DND-41 (cell line): Measurements from ENCODE around the gene ZC3H18.

ENCODE experiments used
- ATAC-seq: fragments of 200-7000 bp; cut with Tn5 transposase; 3 replicates; pipeline ENCODE4 v1.9.1; 2021; ENCODE audit warnings: low read depth; ENCODE audit not compliant: insufficient read depth
- DNase-seq: peaks from one replicate; pipeline ENCODE4 v3.0.0-alpha.2; 2020
- H2AFZ ChIP-seq: 2 replicates; pipeline ENCODE4 v1.6.0; 2012; ENCODE audit warnings: low read depth, low read length
- H3K27ac ChIP-seq: 2 replicates; pipeline ENCODE4 v1.5.1; 2012; ENCODE audit warnings: low read length, inconsistent platforms
- H3K27me3 ChIP-seq: fragments of 200-600 bp; sonication (generic); 2 replicates; pipeline ENCODE4 v1.6.0; 2012; ENCODE audit warnings: low read length, mild to moderate bottlenecking, inconsistent platforms; ENCODE audit not compliant: insufficient read depth, poor library complexity
- H3K36me3 ChIP-seq: 2 replicates; pipeline ENCODE4 v1.5.1; 2012; ENCODE audit warnings: low read length, inconsistent platforms; ENCODE audit not compliant: insufficient read depth
- H3K4me1 ChIP-seq: 2 replicates; pipeline ENCODE4 v1.5.1; 2012; ENCODE audit warnings: mild to moderate bottlenecking, low read length; ENCODE audit not compliant: insufficient read depth
- H3K4me2 ChIP-seq: 2 replicates; pipeline ENCODE4 v1.6.0; 2012; ENCODE audit warnings: mild to moderate bottlenecking, moderate library complexity, low read length, inconsistent platforms; ENCODE audit not compliant: insufficient read depth
- H3K4me3 ChIP-seq, 2 experiments: fragments of 200-600 bp in 1 of 2; shearing (Covaris generic) in 1 of 2; 2 replicates each; pipeline ENCODE4 v1.5.1; 2012 to 2016; ENCODE audit warnings: inconsistent platforms in 2 of 2, low read length in 2 of 2, mild to moderate bottlenecking in 2 of 2, low read depth in 1 of 2, moderate library complexity in 1 of 2
- H3K79me2 ChIP-seq: 2 replicates; pipeline ENCODE4 v1.6.0; 2012; ENCODE audit warnings: low read length, inconsistent platforms; ENCODE audit not compliant: insufficient read depth
- H3K9ac ChIP-seq: 2 replicates; pipeline ENCODE4 v1.6.0; 2012; ENCODE audit warnings: low read depth, mild to moderate bottlenecking, inconsistent platforms, low read length, moderate library complexity
- H3K9me3 ChIP-seq: 2 replicates; pipeline ENCODE4 v1.5.1; 2012; ENCODE audit warnings: low read length, moderate library complexity, mild to moderate bottlenecking, inconsistent platforms; ENCODE audit not compliant: insufficient read depth, severe bottlenecking
- H4K20me1 ChIP-seq: 2 replicates; pipeline ENCODE4 v1.6.0; 2012; ENCODE audit warnings: low read length; ENCODE audit not compliant: insufficient read depth
- EZH2 ChIP-seq: IDR thresholded peaks from 3 replicates; pipeline ENCODE4 v1.6.1; 2012; ENCODE audit warnings: borderline replicate concordance, low read depth, mild to moderate bottlenecking, moderate library complexity, low read length, inconsistent platforms; ENCODE audit not compliant: severe bottlenecking
- TF ChIP-seq, protein P1 (sequence below): IDR thresholded peaks from 2 replicates; pipeline ENCODE4 v1.5.1; 2012; ENCODE audit warnings: borderline replicate concordance, low read length, moderate library complexity, mild to moderate bottlenecking; ENCODE audit not compliant: poor library complexity, severe bottlenecking; ENCODE audit errors: extremely low read depth

The ZC3H18 gene

DNA sequence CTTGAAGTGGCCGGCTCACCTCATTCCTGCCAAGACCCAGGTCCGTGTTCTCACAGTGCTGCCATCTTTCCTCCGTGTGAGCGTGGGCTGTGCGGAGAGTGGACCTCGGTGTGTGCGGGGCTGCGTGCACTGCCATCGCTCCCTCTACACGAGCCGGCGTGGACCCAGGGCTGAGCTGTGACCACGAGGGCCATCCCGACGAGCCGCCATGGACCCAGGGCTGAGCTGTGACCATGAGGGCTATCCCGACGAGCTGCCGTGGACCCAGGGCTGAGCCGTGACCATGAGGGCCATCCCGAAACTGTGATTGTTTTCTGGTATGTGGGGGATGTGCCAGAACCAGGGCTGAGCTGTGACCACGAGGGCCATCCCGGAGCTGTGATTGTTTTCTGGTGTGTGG, 101.6 kb downstream of the ZC3H18 start:
- ATAC-seq: no peak
- no peak overlapping the region for H3K27ac ChIP-seq
- H3K4me1 ChIP-seq: no peaks in the 10 kb centered on the region
- no peak for TF ChIP-seq EZH2
- TF ChIP-seq, protein P1, sequence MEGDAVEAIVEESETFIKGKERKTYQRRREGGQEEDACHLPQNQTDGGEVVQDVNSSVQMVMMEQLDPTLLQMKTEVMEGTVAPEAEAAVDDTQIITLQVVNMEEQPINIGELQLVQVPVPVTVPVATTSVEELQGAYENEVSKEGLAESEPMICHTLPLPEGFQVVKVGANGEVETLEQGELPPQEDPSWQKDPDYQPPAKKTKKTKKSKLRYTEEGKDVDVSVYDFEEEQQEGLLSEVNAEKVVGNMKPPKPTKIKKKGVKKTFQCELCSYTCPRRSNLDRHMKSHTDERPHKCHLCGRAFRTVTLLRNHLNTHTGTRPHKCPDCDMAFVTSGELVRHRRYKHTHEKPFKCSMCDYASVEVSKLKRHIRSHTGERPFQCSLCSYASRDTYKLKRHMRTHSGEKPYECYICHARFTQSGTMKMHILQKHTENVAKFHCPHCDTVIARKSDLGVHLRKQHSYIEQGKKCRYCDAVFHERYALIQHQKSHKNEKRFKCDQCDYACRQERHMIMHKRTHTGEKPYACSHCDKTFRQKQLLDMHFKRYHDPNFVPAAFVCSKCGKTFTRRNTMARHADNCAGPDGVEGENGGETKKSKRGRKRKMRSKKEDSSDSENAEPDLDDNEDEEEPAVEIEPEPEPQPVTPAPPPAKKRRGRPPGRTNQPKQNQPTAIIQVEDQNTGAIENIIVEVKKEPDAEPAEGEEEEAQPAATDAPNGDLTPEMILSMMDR: no peak
- H3K27me3 ChIP-seq: no peaks in the 10 kb centered on the region
- no peaks in the 10 kb centered on the region for H3K9me3 ChIP-seq
- no peaks in the 10 kb centered on the region for H3K36me3 ChIP-seq
- H3K79me2 ChIP-seq: no peaks in the 10 kb centered on the region
- 0 out of 2 replicates have a peak, but pooled peaks cover 3% of the 10 kb centered on the region for H4K20me1 ChIP-seq
- no peak overlapping the region for H3K4me2 ChIP-seq
- H2AFZ ChIP-seq: no peak overlapping the region
- H3K9ac ChIP-seq: no peak overlapping the region
- no peak overlapping the region for H3K4me3 ChIP-seq
- DNase-seq: no peak

DNA sequence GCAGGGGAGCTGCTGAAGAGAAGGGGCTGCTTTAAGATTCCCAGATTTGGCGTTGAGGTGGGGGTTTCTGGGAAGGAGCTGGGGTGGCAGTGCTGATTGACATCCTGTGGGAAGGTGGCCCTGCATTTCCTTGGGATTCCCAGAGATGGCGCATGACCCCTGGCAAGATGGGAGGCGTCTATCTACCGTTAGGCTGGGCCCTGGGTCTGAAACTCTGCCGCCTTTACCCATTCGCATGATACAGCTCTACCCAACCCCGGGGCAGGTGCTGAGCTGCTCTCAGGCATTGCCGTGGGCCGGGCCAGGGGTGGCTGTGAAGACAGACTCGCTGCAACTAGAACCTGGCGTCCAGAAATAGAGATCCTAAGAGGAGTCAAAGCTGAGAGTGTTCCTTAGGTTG, 102.6 kb downstream of the ZC3H18 start:
- DNase-seq: no peak
- H3K9me3 ChIP-seq: no peaks in the 10 kb centered on the region
- H3K27me3 ChIP-seq: no peaks in the 10 kb centered on the region
- no peak for ATAC-seq
- no peak overlapping the region for H2AFZ ChIP-seq
- TF ChIP-seq, protein P1: no peak
- TF ChIP-seq EZH2: no peak
- H3K9ac ChIP-seq: no peak overlapping the region
- no peaks in the 10 kb centered on the region for H3K36me3 ChIP-seq
- no peak overlapping the region for H3K4me3 ChIP-seq
- no peak overlapping the region for H3K27ac ChIP-seq
- H3K4me1 ChIP-seq: no peaks in the 10 kb centered on the region
- 0 out of 2 replicates have a peak, but pooled peaks cover 3% of the 10 kb centered on the region for H4K20me1 ChIP-seq
- no peak overlapping the region for H3K4me2 ChIP-seq
- H3K79me2 ChIP-seq: no peaks in the 10 kb centered on the region

- no peaks in the 10 kb centered on the region for H3K27me3 ChIP-seq
- no peaks in the 10 kb centered on the region for H3K9me3 ChIP-seq
- no peak overlapping the region for H3K4me2 ChIP-seq
- TF ChIP-seq, protein P1: no peak
- no peak for TF ChIP-seq EZH2
- no peak for DNase-seq
- H3K9ac ChIP-seq: no peak overlapping the region
- H3K4me3 ChIP-seq: no peak overlapping the region
- no peak for ATAC-seq
- no peaks in the 10 kb centered on the region for H3K4me1 ChIP-seq
- no peak overlapping the region for H3K27ac ChIP-seq
- H3K79me2 ChIP-seq: no peaks in the 10 kb centered on the region
- no peaks in the 10 kb centered on the region for H3K36me3 ChIP-seq
- 0 out of 2 replicates have a peak, but pooled peaks cover 10% of the 10 kb centered on the region for H4K20me1 ChIP-seq
- H2AFZ ChIP-seq: no peak overlapping the region
These were observed 103.6 kb downstream of the ZC3H18 start for GRCh38 chr16:88673716-88674379.
